RCC 7860 (cell line): Measurements from ENCODE around the gene MITF.
"Not testable (repeated sequence)": the region's sequence is repeated elsewhere in the genome, so short reads cannot be mapped to it uniquely, and the experiment has no call there.

Source experiments
- DNase-seq: peaks from one replicate; pipeline ENCODE4 v3.0.0-alpha.2; 2015; ENCODE audit warnings: low spot score
- FAIRE-seq: peaks from 2 replicates; lab custom pipeline; 2012; peaks lifted over from hg19 to GRCh38; lab: Jason Lieb, UNC

The MITF gene

GRCh38 chr3:69902386-69902785 lies 163.1 kb downstream of the MITF start:
- FAIRE-seq, result no peak
- no peak for DNase-seq

- FAIRE-seq (peak; percentile 93), DNase-seq (peak; percentile 71)
Measured at GRCh38 chr3:69906351-69906966, 167.2 kb downstream of the MITF start.

- no peak for FAIRE-seq
- no peak for DNase-seq
Measured at GRCh38 chr3:69907554-69907953, 168.3 kb downstream of the MITF start.

- FAIRE-seq, DNase-seq: not testable (repeated sequence)
Measured at GRCh38 chr3:69909859-69910258, 170.6 kb downstream of the MITF start.

- FAIRE-seq (no peak), DNase-seq (no peak)
Measured at GRCh38 chr3:69913422-69913821, 174.2 kb downstream of the MITF start.

GRCh38 chr3:69914395-69914794 lies 175.1 kb downstream of the MITF start:
- DNase-seq (peak; percentile 83), FAIRE-seq (peak; percentile 83)

GRCh38 chr3:69915726-69916125 lies 176.5 kb downstream of the MITF start:
- DNase-seq, result no peak
- no peak for FAIRE-seq

- not testable (repeated sequence) for DNase-seq, FAIRE-seq
Measured at GRCh38 chr3:69920009-69920408, 180.7 kb downstream of the MITF start.

GRCh38 chr3:69921651-69922050 lies 182.4 kb downstream of the MITF start:
- DNase-seq, result no peak
- no peak for FAIRE-seq

- FAIRE-seq (no peak), DNase-seq (no peak)
Measured at GRCh38 chr3:69922521-69923000, 183.3 kb downstream of the MITF start.

GRCh38 chr3:69925506-69925905 lies 186.2 kb downstream of the MITF start:
- FAIRE-seq, result no peak
- DNase-seq, result no peak

GRCh38 chr3:69926385-69926784 lies 187.1 kb downstream of the MITF start:
- DNase-seq (no peak), FAIRE-seq (no peak)

- no peak for FAIRE-seq
- no peak for DNase-seq
Measured at GRCh38 chr3:69927571-69927970, 188.3 kb downstream of the MITF start.

GRCh38 chr3:69929019-69929418 lies 189.8 kb downstream of the MITF start:
- no peak for FAIRE-seq
- DNase-seq, result no peak

GRCh38 chr3:69930564-69930963 lies 191.3 kb downstream of the MITF start:
- DNase-seq (no peak), FAIRE-seq (no peak)

GRCh38 chr3:69932087-69932486 lies 192.8 kb downstream of the MITF start:
- DNase-seq (no peak), FAIRE-seq (no peak)

GRCh38 chr3:69932501-69932900 lies 193.2 kb downstream of the MITF start:
- DNase-seq (no peak), FAIRE-seq (no peak)

- FAIRE-seq, result no peak
Measured at GRCh38 chr3:69934398-69934797, 195.1 kb downstream of the MITF start.

GRCh38 chr3:69936266-69936665 lies 197.0 kb downstream of the MITF start:
- no peak for DNase-seq

More at GRCh38 chr3:69934398-69934797, 195.1 kb downstream of the MITF start:
- no peak for DNase-seq

GRCh38 chr3:69938061-69938460 lies 198.8 kb downstream of the MITF start:
- FAIRE-seq (no peak), DNase-seq (no peak)

More at GRCh38 chr3:69936266-69936665, 197.0 kb downstream of the MITF start:
- no peak for FAIRE-seq

GRCh38 chr3:69938931-69939330 lies 199.7 kb downstream of the MITF start:
- DNase-seq (no peak), FAIRE-seq (no peak)

- DNase-seq, result no peak
- FAIRE-seq, result no peak
Measured at GRCh38 chr3:69941037-69941436, 201.8 kb downstream of the MITF start.
